DOHH2 (cell line): ENCODE data around the gene ARFIP2.

ENCODE experiments used
- EZH2phosphoT487 ChIP-seq: fragments of 200-600 bp; sonication (generic); IDR thresholded peaks from 2 replicates; pipeline ENCODE4 v1.6.1; 2017; ENCODE audit warnings: borderline replicate concordance, mild to moderate bottlenecking, antibody characterized with exemption, low read length, moderate library complexity, mixed read lengths
- TF ChIP-seq, protein P1 (sequence below): fragments of 200-600 bp; sonication (generic); IDR thresholded peaks from one replicate; pipeline ENCODE4 v1.5.1; 2014; ENCODE audit warnings: antibody characterized with exemption, mild to moderate bottlenecking, low read depth, low read length; ENCODE audit not compliant: poor library complexity, severe bottlenecking

DNA sequence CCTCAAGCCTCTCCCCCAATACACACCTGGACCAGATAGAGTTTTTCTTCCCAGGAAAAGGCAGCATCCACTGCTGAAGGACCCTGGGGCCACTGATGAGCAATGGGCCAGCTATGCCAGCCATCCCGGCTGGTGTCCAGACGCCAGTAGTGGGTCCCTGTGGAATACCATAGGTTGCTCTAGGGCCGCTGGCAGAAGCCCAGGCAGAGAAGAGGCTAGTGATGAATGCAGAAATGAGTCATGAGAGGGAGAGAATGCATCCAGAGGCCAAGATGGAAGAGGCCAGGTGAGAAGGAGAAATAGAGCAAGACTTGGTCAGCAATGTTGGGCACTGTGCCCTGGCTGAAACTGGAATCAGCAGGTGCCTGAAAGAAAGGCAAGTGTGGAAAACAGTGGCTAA lies 49.3 kb downstream of the ARFIP2 start:
- TF ChIP-seq, protein P1, sequence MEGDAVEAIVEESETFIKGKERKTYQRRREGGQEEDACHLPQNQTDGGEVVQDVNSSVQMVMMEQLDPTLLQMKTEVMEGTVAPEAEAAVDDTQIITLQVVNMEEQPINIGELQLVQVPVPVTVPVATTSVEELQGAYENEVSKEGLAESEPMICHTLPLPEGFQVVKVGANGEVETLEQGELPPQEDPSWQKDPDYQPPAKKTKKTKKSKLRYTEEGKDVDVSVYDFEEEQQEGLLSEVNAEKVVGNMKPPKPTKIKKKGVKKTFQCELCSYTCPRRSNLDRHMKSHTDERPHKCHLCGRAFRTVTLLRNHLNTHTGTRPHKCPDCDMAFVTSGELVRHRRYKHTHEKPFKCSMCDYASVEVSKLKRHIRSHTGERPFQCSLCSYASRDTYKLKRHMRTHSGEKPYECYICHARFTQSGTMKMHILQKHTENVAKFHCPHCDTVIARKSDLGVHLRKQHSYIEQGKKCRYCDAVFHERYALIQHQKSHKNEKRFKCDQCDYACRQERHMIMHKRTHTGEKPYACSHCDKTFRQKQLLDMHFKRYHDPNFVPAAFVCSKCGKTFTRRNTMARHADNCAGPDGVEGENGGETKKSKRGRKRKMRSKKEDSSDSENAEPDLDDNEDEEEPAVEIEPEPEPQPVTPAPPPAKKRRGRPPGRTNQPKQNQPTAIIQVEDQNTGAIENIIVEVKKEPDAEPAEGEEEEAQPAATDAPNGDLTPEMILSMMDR: no peak
- no peak for TF ChIP-seq EZH2phosphoT487
